Endodermal cell (in vitro differentiated cells): ENCODE results near the gene SLC9A4. TPM values are rescaled to one million over a fixed set of nuclear protein-coding genes. Genes with fewer than 3 reads are reported as not detected.

Experiments used
- DNase-seq: peaks from one replicate; pipeline ENCODE4 v3.0.0-alpha.2; 2017
- H3K27ac ChIP-seq: 2 replicates; pipeline ENCODE4 v1.5.1; 2013; ENCODE audit warnings: mild to moderate bottlenecking, low read depth, low read length, moderate library complexity
- H3K27me3 ChIP-seq: 2 replicates; pipeline ENCODE4 v1.6.1; 2013; ENCODE audit warnings: mild to moderate bottlenecking, low read length, moderate library complexity; ENCODE audit not compliant: insufficient read depth, control insufficient read depth, poor library complexity, severe bottlenecking
- H3K36me3 ChIP-seq: 2 replicates; pipeline ENCODE4 v1.7.0; 2013; ENCODE audit warnings: mild to moderate bottlenecking, low read length, moderate library complexity; ENCODE audit not compliant: control insufficient read depth, insufficient read depth
- H3K4me1 ChIP-seq: one replicate; pipeline ENCODE4 v1.7.0; 2013; ENCODE audit warnings: low read length; ENCODE audit not compliant: control insufficient read depth, insufficient read depth
- H3K4me3 ChIP-seq: 2 replicates; pipeline ENCODE4 v1.5.1; 2013; ENCODE audit warnings: mild to moderate bottlenecking, low read length, moderate library complexity
- H3K9ac ChIP-seq: 2 replicates; pipeline ENCODE4 v1.6.1; 2013; ENCODE audit warnings: mild to moderate bottlenecking, low read length, moderate library complexity; ENCODE audit not compliant: poor library complexity, severe bottlenecking; ENCODE audit errors: extremely low read depth
- H3K9me3 ChIP-seq: 2 replicates; pipeline ENCODE4 v1.6.1; 2013; ENCODE audit warnings: mild to moderate bottlenecking, low read length, moderate library complexity; ENCODE audit not compliant: control insufficient read depth
- H3K27ac Mint-ChIP-seq: 2 replicates; pipeline ENCODE4 v1.8.0; 2020; ENCODE audit warnings: mixed read lengths
- H3K27me3 Mint-ChIP-seq: 2 replicates; pipeline ENCODE4 v1.8.0; 2021; ENCODE audit warnings: mild to moderate bottlenecking, mixed read lengths; ENCODE audit not compliant: insufficient read depth
- H3K36me3 Mint-ChIP-seq: 2 replicates; pipeline ENCODE4 v1.8.0; 2020; ENCODE audit warnings: low read depth, mixed read lengths
- H3K4me1 Mint-ChIP-seq: 2 replicates; pipeline ENCODE4 v1.8.0; 2020; ENCODE audit warnings: mixed read lengths
- H3K4me3 Mint-ChIP-seq: 2 replicates; pipeline ENCODE4 v1.8.0; 2020; ENCODE audit warnings: mild to moderate bottlenecking, moderate library complexity, mixed read lengths
- H3K9me3 Mint-ChIP-seq: 2 replicates; pipeline ENCODE4 v1.8.0; 2020; ENCODE audit warnings: mild to moderate bottlenecking, mixed read lengths
- WGBS, 2 experiments: methylation state at CpG; one replicate each; pipeline versions ENCODE4 v1.1.5 to v1.1.7; 2013; ENCODE audit warnings: missing lambda C conversion rate in 2 of 2, mixed read lengths in 1 of 2; ENCODE audit not compliant: insufficient coverage in 1 of 2, insufficient read length in 1 of 2; 5-methylcytosine and 5-hydroxymethylcytosine counted together
- total RNA-seq, 2 donors: library from RNA; stranded (reverse); fragmentation: NEBNext Ultra II Directional in 1 of 2; extraction: Animal tissue kit (Norgen Biotek cat#: 25700) in 1 of 2; gene quantifications; 2 replicates in 1 of 2; 3 replicates in 1 of 2; pipeline ENCODE4 v1.2.1, GENCODE V29; 2021
- TF ChIP-seq, protein P1 (sequence below): fragments of 200-600 bp; sonication (generic); conservative IDR thresholded peaks from 2 replicates; pipeline ENCODE4 v1.5.0; 2021; ENCODE audit warnings: antibody characterized with exemption, mild to moderate bottlenecking

Gene SLC9A4
- total RNA-seq, 2 donors from 2014 or later: 0.07 TPM; not detected in 1

GRCh38 chr2:102455061-102455670, 17.9 kb upstream of the SLC9A4 start:
- H3K4me3 ChIP-seq: no peak overlapping the region
- WGBS, 2 experiments: 80 to 100% methylated on average over 1 to 2 of the region's 2 CpGs

GRCh38 chr2:102460467-102460866, 12.6 kb upstream of the SLC9A4 start:
- no peaks in the 10 kb centered on the region for H3K36me3 ChIP-seq
- H3K4me1 ChIP-seq: no peaks in the 10 kb centered on the region
- no peak overlapping the region for H3K4me3 ChIP-seq
- Mint-ChIP-seq H3K9me3 (no peaks in the 10 kb centered on the region), H3K27me3 (peaks cover 7% of the 10 kb centered on the region), H3K27ac (no peak overlapping the region), H3K36me3 (no peaks in the 10 kb centered on the region), H3K4me3 (no peak overlapping the region), H3K4me1 (no peaks in the 10 kb centered on the region)
- H3K9me3 ChIP-seq: no peaks in the 10 kb centered on the region
- no peak overlapping the region for H3K9ac ChIP-seq
- no CpG with 5 or more reads among the region's 1 CpG for WGBS, 2 experiments
- H3K27ac ChIP-seq: no peak overlapping the region
- no peak for DNase-seq
- no peaks in the 10 kb centered on the region for H3K27me3 ChIP-seq
- TF ChIP-seq, protein P1, sequence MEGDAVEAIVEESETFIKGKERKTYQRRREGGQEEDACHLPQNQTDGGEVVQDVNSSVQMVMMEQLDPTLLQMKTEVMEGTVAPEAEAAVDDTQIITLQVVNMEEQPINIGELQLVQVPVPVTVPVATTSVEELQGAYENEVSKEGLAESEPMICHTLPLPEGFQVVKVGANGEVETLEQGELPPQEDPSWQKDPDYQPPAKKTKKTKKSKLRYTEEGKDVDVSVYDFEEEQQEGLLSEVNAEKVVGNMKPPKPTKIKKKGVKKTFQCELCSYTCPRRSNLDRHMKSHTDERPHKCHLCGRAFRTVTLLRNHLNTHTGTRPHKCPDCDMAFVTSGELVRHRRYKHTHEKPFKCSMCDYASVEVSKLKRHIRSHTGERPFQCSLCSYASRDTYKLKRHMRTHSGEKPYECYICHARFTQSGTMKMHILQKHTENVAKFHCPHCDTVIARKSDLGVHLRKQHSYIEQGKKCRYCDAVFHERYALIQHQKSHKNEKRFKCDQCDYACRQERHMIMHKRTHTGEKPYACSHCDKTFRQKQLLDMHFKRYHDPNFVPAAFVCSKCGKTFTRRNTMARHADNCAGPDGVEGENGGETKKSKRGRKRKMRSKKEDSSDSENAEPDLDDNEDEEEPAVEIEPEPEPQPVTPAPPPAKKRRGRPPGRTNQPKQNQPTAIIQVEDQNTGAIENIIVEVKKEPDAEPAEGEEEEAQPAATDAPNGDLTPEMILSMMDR: no peak

More at GRCh38 chr2:102455061-102455670, 17.9 kb upstream of the SLC9A4 start:
- TF ChIP-seq, protein P1: no peak
- Histone ChIP-seq H3K27ac (no peak overlapping the region), H3K36me3 (no peaks in the 10 kb centered on the region), H3K9me3 (no peaks in the 10 kb centered on the region), H3K9ac (no peak overlapping the region), H3K4me1 (no peaks in the 10 kb centered on the region), H3K27me3 (no peaks in the 10 kb centered on the region)
- Mint-ChIP-seq H3K4me1 (no peaks in the 10 kb centered on the region), H3K36me3 (no peaks in the 10 kb centered on the region), H3K4me3 (no peak overlapping the region), H3K27me3 (peaks cover 6% of the 10 kb centered on the region), H3K27ac (no peak overlapping the region), H3K9me3 (no peaks in the 10 kb centered on the region)
- no peak for DNase-seq

DNA sequence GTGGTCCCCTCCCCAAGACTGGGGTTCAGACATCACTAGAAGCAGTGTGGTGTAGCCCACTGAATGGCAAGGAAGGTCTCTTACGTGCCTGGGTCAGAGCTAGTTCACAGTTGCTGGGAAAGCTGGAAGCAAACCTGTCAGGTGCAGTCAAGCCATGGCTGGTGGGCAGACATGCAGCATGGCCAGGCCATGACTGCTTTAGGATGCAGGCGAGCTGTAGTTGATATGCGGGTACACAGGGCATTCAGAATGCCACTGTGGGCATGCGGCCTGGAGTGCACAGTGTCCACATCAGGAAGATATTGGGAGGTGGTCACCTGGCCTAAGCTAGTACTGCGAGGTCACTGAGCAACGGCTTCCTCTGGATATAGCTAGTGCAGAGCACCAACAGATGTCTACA, 11.8 kb upstream of the SLC9A4 start:
- WGBS, 2 experiments: 90 to 100% methylated on average over 2 to 6 of the region's 6 CpGs
- Histone ChIP-seq H3K4me1 (no peaks in the 10 kb centered on the region), H3K27ac (no peak overlapping the region), H3K27me3 (no peaks in the 10 kb centered on the region), H3K9me3 (no peaks in the 10 kb centered on the region), H3K9ac (no peak overlapping the region), H3K4me3 (no peak overlapping the region), H3K36me3 (no peaks in the 10 kb centered on the region)
- no peaks in the 10 kb centered on the region for H3K9me3 Mint-ChIP-seq
- H3K36me3 Mint-ChIP-seq: no peaks in the 10 kb centered on the region
- peaks cover 7% of the 10 kb centered on the region for H3K27me3 Mint-ChIP-seq
- DNase-seq: no peak
- H3K4me1 Mint-ChIP-seq: no peaks in the 10 kb centered on the region
- no peak overlapping the region for H3K27ac Mint-ChIP-seq
- no peak overlapping the region for H3K4me3 Mint-ChIP-seq
- TF ChIP-seq, protein P1: no peak
